Measurements from ENCODE around the gene ZEB1.

ZEB1 gene

DNA sequence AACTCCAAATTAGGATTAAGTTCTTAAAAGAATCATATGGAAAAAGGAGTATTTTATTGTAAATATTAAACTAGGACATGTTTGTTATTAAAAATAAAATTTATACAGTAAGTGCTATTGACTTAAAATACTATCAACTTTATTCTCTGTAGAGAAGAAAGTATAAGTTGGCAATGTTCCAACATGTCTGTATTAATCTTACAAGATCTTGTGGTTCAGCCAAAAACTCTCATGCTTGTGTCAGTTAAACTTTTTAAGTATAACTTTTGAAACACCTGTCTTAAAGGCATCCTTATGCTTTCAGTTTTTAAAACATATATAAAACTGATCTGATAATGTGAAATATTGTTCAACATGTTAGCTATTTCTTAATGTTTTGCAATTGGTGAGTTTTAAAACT lies 160.7 kb downstream of the ZEB1 start:
- TF ChIP-seq, protein P1, sequence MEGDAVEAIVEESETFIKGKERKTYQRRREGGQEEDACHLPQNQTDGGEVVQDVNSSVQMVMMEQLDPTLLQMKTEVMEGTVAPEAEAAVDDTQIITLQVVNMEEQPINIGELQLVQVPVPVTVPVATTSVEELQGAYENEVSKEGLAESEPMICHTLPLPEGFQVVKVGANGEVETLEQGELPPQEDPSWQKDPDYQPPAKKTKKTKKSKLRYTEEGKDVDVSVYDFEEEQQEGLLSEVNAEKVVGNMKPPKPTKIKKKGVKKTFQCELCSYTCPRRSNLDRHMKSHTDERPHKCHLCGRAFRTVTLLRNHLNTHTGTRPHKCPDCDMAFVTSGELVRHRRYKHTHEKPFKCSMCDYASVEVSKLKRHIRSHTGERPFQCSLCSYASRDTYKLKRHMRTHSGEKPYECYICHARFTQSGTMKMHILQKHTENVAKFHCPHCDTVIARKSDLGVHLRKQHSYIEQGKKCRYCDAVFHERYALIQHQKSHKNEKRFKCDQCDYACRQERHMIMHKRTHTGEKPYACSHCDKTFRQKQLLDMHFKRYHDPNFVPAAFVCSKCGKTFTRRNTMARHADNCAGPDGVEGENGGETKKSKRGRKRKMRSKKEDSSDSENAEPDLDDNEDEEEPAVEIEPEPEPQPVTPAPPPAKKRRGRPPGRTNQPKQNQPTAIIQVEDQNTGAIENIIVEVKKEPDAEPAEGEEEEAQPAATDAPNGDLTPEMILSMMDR (IDR thresholded peaks at IDR 0.05; ENCODE audit: low read length, missing control alignments), result no peak
- no peak for DNase-seq (ENCODE audit: low read depth)
- H3K4me3 ChIP-seq (replicated peaks; ENCODE audit: low read depth, low read length), result no peak overlapping the region

DNA sequence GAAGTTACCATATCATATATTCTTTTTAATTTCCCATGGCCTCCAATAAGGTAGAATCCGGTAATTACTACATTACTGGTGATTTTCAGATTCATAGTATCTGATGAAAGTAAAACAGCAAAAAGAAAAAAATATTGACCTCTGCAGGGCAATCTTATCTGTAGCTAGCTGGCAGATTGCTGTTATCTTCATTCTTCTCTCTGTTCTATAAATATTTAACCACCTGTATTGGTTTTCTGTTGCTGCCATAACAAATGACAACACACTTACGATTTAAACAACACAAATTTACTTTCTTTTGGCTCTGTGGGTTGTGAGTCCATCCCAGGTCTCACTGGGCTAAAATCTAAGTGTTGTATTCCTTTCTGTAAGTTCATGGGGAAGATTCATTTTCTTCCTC lies 164.5 kb downstream of the ZEB1 start:
- no peak overlapping the region for H3K4me3 ChIP-seq (replicated peaks; ENCODE audit: low read depth, low read length)
- TF ChIP-seq, protein P1 (IDR thresholded peaks at IDR 0.05; ENCODE audit: low read length, missing control alignments), result no peak
- DNase-seq (ENCODE audit: low read depth), result no peak

DNA sequence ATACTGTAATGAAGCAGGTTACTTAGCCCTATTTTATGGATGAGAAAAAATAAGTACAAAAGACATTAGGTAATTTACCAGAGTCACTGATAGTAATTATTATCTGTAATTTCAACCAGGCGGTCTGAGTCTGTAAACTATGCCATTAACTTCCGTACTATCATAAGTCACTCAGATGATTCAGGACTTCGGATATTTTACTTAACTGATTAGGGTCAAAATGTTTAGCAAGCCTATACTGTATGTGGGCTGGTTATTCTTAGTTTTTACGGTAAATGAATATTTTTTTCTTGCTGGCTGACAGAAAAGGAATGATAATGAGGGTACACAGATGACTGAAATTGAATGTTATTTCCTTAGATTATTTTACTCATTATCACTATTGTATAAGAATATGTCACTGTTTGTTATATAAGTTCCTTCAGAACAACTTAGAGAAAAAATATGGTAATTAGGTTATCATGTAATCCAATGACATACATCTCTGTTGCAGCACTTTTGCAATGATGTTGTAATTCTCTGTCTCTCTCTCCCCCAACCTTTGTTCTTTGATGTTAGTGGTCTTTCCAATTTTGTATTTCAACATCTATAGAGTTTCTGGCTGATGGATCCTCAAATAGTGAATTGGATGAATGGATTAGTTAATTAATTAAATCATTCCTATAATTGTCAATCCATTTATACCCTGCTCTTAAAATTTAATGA lies 165.6 kb downstream of the ZEB1 start:
- DNase-seq (ENCODE audit: low read depth), result peak; percentile 69
- H3K4me3 ChIP-seq (replicated peaks; ENCODE audit: low read depth, low read length), result no peak overlapping the region
- TF ChIP-seq, protein P1 (IDR thresholded peaks at IDR 0.05; ENCODE audit: low read length, missing control alignments), result no peak

DNA sequence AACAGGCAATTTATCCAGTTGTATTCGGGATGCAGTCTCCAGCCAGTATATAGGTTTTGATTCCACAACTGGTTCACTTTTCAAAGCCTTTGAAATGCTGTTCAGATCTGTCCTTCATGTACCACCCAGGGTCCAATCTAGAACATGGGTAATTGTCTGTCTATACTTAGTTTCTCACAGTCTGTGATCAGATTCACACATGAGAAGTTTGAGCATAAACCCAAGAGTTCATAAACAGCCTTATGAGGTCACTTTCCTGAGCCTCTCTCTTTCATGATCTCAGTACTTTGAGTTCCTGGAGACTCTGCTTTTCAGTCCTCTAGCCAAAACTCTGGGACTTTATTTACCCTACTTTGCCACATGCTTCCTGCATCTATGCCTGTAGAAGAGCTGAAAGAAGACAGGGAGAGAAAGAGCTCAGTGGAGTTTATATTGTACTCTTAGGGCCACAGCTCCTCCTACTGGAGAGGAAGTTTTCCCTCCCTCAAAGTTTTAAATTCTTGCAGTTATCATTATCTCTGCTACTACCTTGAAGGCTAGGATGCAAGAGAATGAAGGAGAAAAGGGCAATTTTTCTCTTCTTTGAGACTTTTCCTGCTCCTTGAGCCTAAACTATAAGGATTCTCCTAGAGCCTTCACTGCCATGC lies 172.0 kb downstream of the ZEB1 start:
- TF ChIP-seq, protein P1 (IDR thresholded peaks at IDR 0.05; ENCODE audit: low read length, missing control alignments), result peak; percentile 77
- H3K4me3 ChIP-seq (replicated peaks; ENCODE audit: low read depth, low read length), result no peak overlapping the region
- DNase-seq (ENCODE audit: low read depth), result peak; percentile 78

DNA sequence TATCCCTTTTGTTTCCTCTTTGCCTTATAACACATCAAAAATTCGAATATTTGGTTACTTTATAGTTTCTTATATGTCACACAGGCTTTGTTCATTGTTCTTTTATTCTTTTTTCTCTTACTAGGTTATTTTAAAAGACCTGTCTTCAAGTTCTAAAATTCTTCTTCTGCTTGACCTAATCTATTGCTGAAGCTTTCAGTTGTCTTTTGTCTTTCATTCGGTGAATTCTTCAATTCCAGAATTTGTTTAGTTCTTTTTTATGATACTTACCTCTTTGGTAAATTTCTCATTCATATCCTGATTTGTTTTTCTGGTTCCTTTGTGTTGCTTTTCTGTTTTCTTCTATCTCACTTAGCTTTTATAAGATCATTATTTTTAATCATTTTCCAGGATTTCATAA lies 188.4 kb downstream of the ZEB1 start:
- H3K4me3 ChIP-seq (replicated peaks; ENCODE audit: low read depth, low read length), result no peak overlapping the region
- TF ChIP-seq, protein P1 (IDR thresholded peaks at IDR 0.05; ENCODE audit: low read length, missing control alignments), result no peak
- DNase-seq (ENCODE audit: low read depth), result no peak

DNA sequence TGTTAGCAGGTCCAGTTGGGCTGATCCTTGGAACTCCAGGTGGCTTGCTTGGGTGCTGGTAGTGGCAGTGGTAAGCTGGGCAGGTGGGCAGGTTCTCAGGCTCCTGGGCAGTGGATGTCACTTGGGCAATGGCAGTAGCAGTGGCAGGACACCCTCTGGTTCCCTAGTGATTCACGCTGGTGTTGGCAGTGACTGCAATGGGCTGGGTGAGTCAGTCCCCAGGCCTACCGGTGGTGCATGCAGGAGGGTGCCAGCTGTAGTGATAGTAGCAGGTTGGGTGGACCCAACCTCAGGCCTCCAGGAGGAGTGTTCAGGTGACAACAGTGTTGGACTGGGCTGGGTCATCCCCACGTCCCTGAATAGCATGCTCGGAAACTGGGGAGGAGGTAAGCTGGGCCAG lies 189.2 kb downstream of the ZEB1 start:
- DNase-seq (ENCODE audit: low read depth), result no peak

More for the DNA sequence above, 189.2 kb downstream of the ZEB1 start:
- TF ChIP-seq, protein P1 (IDR thresholded peaks at IDR 0.05; ENCODE audit: low read length, missing control alignments), result no peak
- H3K4me3 ChIP-seq (replicated peaks; ENCODE audit: low read depth, low read length), result no peak overlapping the region

Data from fibroblast of pulmonary artery (primary cell).